ENCODE data around the gene ADPRHL1.

The ADPRHL1 gene

GRCh38 chr13:113448885-113449692, 4.2 kb downstream of the ADPRHL1 start:
- H3K4me2 ChIP-seq (ENCODE audit: low read length): peak overlapping the region; percentile 98
- H4K20me1 ChIP-seq (ENCODE audit: insufficient read depth, low read length): no peaks in the 10 kb centered on the region

GRCh38 chr13:113448545-113448884, 4.8 kb downstream of the ADPRHL1 start:
- H3K9me3 ChIP-seq (ENCODE audit: insufficient read depth, low read length): peaks cover 4% of the 10 kb centered on the region; the same call in 1 of the 2 replicates
- peaks cover 16% of the 10 kb centered on the region for H3K79me2 ChIP-seq (ENCODE audit: low read length)
- peaks cover 36% of the 10 kb centered on the region for H3K4me1 ChIP-seq (ENCODE audit: low read length)
- peaks cover 8% of the 10 kb centered on the region for H3K36me3 ChIP-seq (replicated peaks; ENCODE audit: low read depth, low read length)
- no peaks in the 10 kb centered on the region for H3K27me3 ChIP-seq (ENCODE audit: low read depth, low read length)
- peak overlapping the region; percentile 89 for H3K4me3 ChIP-seq (ENCODE audit: low read length)
- peak overlapping the region; percentile 93 for H3K9ac ChIP-seq (ENCODE audit: low read length)
- H3K4me2 ChIP-seq (ENCODE audit: low read length): peak overlapping the region; percentile 94
- H3K27ac ChIP-seq (ENCODE audit: low read length): peak overlapping the region; percentile 85
- H2AFZ ChIP-seq (ENCODE audit: low read depth, low read length): peak overlapping the region; percentile 4; the same call in 1 of the 2 replicates
- H4K20me1 ChIP-seq (ENCODE audit: insufficient read depth, low read length): no peaks in the 10 kb centered on the region
- TF ChIP-seq EZH2phosphoT487 (IDR thresholded peaks at IDR 0.05; ENCODE audit: low read depth) (no peak), CTCF (IDR thresholded peaks at IDR 0.05; ENCODE audit: low read depth, low read length) (no peak)

More at GRCh38 chr13:113448885-113449692, 4.2 kb downstream of the ADPRHL1 start:
- H3K27me3 ChIP-seq (ENCODE audit: low read depth, low read length): no peaks in the 10 kb centered on the region
- H2AFZ ChIP-seq (ENCODE audit: low read depth, low read length): peak overlapping the region; percentile 12; the same call in 1 of the 2 replicates
- TF ChIP-seq EZH2phosphoT487 (IDR thresholded peaks at IDR 0.05; ENCODE audit: low read depth): no peak
- no peak for TF ChIP-seq CTCF (IDR thresholded peaks at IDR 0.05; ENCODE audit: low read depth, low read length)
- H3K4me1 ChIP-seq (ENCODE audit: low read length): peaks cover 36% of the 10 kb centered on the region
- H3K9me3 ChIP-seq (ENCODE audit: insufficient read depth, low read length): peaks cover 4% of the 10 kb centered on the region; the same call in 1 of the 2 replicates
- H3K79me2 ChIP-seq (ENCODE audit: low read length): peaks cover 16% of the 10 kb centered on the region
- H3K9ac ChIP-seq (ENCODE audit: low read length): peak overlapping the region; percentile 93
- peak overlapping the region; percentile 85 for H3K27ac ChIP-seq (ENCODE audit: low read length)
- peaks cover 11% of the 10 kb centered on the region for H3K36me3 ChIP-seq (replicated peaks; ENCODE audit: low read depth, low read length)
- peak overlapping the region; percentile 89 for H3K4me3 ChIP-seq (ENCODE audit: low read length)

- peaks cover 8% of the 10 kb centered on the region for H3K36me3 ChIP-seq (replicated peaks; ENCODE audit: low read depth, low read length)
- TF ChIP-seq EZH2phosphoT487 (IDR thresholded peaks at IDR 0.05; ENCODE audit: low read depth): no peak
- TF ChIP-seq CTCF (IDR thresholded peaks at IDR 0.05; ENCODE audit: low read depth, low read length): no peak
- H3K27ac ChIP-seq (ENCODE audit: low read length): peak overlapping the region; percentile 85; the same call in 1 of the 2 replicates
- peaks cover 36% of the 10 kb centered on the region for H3K4me1 ChIP-seq (ENCODE audit: low read length)
- H3K9me3 ChIP-seq (ENCODE audit: insufficient read depth, low read length): peaks cover 4% of the 10 kb centered on the region; the same call in 1 of the 2 replicates
- H3K27me3 ChIP-seq (ENCODE audit: low read depth, low read length): no peaks in the 10 kb centered on the region
- H2AFZ ChIP-seq (ENCODE audit: low read depth, low read length): no peak overlapping the region
- peak overlapping the region; percentile 89 for H3K4me3 ChIP-seq (ENCODE audit: low read length)
- peaks cover 16% of the 10 kb centered on the region for H3K79me2 ChIP-seq (ENCODE audit: low read length)
- H3K9ac ChIP-seq (ENCODE audit: low read length): no peak overlapping the region
- H4K20me1 ChIP-seq (ENCODE audit: insufficient read depth, low read length): no peaks in the 10 kb centered on the region
- peak overlapping the region; percentile 94 for H3K4me2 ChIP-seq (ENCODE audit: low read length)
These were observed 5.7 kb downstream of the ADPRHL1 start for GRCh38 chr13:113447596-113447995.

GRCh38 chr13:113446488-113446854, 6.8 kb downstream of the ADPRHL1 start:
- TF ChIP-seq EZH2phosphoT487 (IDR thresholded peaks at IDR 0.05; ENCODE audit: low read depth): no peak
- TF ChIP-seq CTCF (IDR thresholded peaks at IDR 0.05; ENCODE audit: low read depth, low read length): no peak
- Histone ChIP-seq H3K4me2 (ENCODE audit: low read length) (peak overlapping the region; percentile 57), H2AFZ (ENCODE audit: low read depth, low read length) (peak overlapping the region; percentile 91; the same call in 1 of the 2 replicates), H3K4me1 (ENCODE audit: low read length) (peaks cover 36% of the 10 kb centered on the region), H3K79me2 (ENCODE audit: low read length) (peaks cover 16% of the 10 kb centered on the region), H4K20me1 (ENCODE audit: insufficient read depth, low read length) (no peaks in the 10 kb centered on the region), H3K9ac (ENCODE audit: low read length) (0 out of 2 replicates have a peak overlapping the region, but pooled peaks have one; percentile 44), H3K27ac (ENCODE audit: low read length) (peak overlapping the region; percentile 55; the same call in 1 of the 2 replicates), H3K4me3 (ENCODE audit: low read length) (peak overlapping the region; percentile 36; the same call in 1 of the 2 replicates), H3K9me3 (ENCODE audit: insufficient read depth, low read length) (peaks cover 4% of the 10 kb centered on the region; the same call in 1 of the 2 replicates), H3K27me3 (ENCODE audit: low read depth, low read length) (no peaks in the 10 kb centered on the region), H3K36me3 (replicated peaks; ENCODE audit: low read depth, low read length) (peaks cover 8% of the 10 kb centered on the region)
